GM15510 (cell line): ENCODE measurements around the gene MRGPRF.

Source experiments
- POLR2A ChIP-seq: IDR thresholded peaks from 3 replicates; pipeline ENCODE4 v1.6.1; 2011; ENCODE audit warnings: borderline replicate concordance; ENCODE audit not compliant: insufficient read length; ENCODE audit errors: extremely low read depth

Gene MRGPRF

DNA sequence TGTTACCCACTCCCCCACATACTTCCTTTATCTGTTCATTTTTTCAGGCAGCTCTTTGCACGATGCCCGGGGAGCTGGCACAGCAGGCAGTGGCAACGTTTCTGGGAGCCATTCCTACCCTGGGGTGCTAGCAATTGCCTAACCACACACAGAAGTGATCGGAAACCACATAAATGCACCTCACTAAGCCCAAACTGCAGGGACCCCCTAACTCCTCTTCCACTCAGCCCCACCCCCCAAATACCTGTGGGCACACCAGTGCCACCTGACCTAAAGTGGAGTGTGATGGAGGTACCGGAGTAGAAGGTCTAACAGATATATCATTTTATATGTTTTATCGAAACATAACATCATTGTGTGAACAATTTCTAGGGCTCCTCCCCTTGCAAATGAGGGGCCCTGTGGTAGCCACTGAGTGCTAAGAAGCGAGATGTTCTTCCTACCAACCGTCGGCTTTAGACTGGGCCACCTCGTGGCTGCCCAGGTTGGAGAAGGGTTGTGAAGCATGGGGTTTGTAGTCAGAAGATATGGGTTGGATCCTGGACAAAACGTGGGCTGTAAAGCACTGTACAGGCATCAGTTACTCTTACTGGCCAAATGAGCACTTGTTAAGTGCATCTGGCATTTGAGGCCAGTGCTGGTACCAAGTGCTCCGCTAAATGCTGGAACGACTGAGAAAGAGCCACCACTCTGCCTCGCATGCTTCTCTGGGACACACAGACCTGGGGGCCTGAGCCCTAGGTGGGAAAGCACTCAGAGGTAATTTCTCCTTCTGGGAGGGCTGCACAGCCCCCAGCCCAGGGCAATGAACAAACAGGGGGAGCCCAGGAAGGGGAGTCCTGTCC, 35.0 kb downstream of the MRGPRF start:
- TF ChIP-seq POLR2A, result no peak

GRCh38 chr11:68976563-68976962, 36.5 kb downstream of the MRGPRF start:
- TF ChIP-seq POLR2A, result no peak

DNA sequence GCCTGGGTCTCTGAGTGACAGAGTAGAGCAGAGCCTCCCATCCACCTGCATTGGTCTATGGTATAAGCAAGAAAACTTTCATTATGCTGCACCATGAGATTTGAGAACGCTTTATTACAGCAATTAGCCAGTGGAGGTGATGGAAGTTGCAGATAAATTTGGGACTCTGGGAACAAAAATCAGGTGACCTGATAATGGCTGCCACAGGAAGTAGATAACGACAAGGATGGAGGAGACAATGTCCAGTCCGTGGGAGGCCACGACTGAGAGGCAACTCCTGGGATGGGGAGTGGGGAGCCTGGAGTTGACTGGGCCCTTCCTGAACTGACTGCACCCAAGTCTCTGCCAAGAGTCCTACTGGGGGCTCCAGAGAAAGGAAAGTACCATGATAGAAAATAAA, 37.0 kb downstream of the MRGPRF start:
- TF ChIP-seq POLR2A, result no peak

DNA sequence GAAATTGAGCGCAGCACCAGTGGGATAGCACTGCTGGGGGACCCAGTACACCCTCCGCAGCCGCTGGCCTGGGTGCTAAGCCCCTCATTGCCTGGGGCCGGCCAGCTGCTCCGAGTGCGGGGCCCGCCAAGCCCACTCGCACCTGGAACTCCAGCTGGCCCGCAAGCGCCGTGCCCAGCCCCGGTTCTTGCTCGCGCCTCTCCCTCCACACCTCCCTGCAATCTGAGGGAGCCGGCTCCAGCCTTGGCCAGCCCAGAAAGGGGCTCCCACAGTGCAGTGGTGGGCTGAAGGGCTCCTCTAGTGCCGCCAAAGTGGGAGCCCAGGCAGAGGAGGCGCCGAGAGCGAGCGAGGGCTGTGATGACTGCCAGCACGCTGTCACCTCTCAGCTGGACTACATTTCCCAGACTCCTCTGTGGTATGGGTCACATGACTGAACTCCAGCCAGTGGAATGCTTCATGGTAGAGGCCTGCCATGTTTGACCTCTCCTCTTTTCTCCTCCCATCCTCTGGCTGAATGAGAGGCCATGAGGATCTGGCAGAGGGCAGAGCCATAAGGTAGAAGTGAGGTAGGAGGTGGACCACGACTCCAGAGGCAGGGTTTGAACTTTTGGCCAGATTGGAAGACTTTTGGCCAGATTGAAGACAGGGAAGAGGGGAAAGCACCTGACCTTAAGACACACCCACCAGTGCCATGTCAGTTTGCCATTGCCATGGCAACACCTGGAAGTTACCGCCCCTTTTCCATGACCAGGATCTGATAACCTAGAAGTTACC, 38.4 kb downstream of the MRGPRF start:
- no peak for TF ChIP-seq POLR2A

DNA sequence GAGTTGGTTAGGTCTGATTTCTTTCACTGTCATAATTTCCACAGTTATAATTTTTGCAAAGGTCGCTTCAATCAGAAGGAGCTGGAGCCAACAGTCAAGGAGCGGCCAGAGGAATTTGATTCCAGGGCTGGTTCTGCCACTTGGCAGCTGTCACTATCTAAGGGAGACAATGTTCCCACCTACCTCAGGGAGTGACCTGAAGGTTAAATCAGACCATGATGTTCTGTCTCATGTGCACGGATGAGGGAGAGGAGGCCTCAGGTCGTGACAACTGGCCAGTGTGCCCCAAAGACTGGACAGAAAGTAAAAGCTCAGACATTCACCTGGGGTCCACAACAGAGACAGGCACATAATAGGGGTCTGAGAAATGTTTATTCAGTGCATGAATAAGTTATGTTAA, 39.8 kb downstream of the MRGPRF start:
- no peak for TF ChIP-seq POLR2A

GRCh38 chr11:68970921-68971636, 42.0 kb downstream of the MRGPRF start:
- no peak for TF ChIP-seq POLR2A

GRCh38 chr11:68969386-68969785, 43.7 kb downstream of the MRGPRF start:
- no peak for TF ChIP-seq POLR2A

GRCh38 chr11:68968306-68969250, 44.5 kb downstream of the MRGPRF start:
- no peak for TF ChIP-seq POLR2A

- no peak for TF ChIP-seq POLR2A
Observed at GRCh38 chr11:68966894-68967780, 45.9 kb downstream of the MRGPRF start.

DNA sequence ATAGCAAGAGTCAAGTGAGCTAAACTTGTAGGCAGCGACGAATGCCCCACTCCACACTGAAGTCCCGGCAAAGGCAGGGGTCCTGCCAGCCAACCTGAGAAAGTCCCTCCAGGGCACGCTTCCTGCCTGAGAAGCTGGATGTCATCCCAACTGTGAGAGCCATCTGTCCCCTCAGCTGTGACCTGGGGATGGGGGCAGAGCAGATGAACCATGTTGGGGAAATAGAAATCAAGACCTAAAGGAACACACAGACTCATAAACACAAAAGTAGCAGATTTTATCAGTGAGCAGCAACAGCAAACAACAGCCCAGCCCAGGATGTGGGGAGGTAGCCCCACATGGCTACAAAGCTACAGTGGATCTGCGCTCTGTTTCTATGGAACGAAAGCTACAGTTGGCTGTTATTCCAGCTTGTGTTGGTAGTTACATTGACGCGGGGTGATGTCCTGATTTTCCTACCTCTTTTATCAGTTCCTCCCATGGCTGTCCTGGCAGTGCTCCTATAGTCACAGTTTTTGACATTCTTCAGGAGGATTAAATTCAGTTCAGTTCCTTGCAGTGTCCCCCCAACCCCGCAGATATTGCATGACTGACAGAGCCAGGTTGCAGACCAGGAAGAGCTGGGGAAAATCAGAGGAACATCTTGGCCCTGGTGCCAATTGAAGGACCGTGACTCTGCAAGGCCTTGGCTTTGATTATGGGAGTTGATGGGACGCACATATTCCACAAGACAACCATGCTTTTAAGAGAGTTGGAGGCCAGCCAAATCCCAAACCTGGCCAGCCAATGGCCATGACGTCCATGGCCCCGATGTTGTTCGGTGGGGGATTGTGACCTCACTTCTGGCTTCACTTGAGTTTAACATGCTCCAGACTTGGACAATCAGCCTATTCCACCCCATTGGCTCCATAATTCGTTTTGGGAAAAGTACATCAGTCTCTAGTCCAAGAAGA, 46.9 kb downstream of the MRGPRF start:
- no peak for TF ChIP-seq POLR2A

- no peak for TF ChIP-seq POLR2A
Observed at GRCh38 chr11:68963779-68964178, 49.3 kb downstream of the MRGPRF start.
